ENCODE measurements around the gene PIK3C2G. TPM values are rescaled to one million over a fixed set of nuclear protein-coding genes. Genes with fewer than 3 reads are reported as not detected.

Gene PIK3C2G
- total RNA-seq, 1 experiment from 2014 or later, result not detected

GRCh38 chr12:18576104-18576626 lies 314.8 kb downstream of the PIK3C2G start:
- no peak overlapping the region for H2AFZ ChIP-seq (ENCODE audit: low read depth, low read length, poor library complexity, severe bottlenecking)
- no peak overlapping the region for H3K27ac ChIP-seq (ENCODE audit: low read depth, low read length)
- RAD21 ChIA-PET (ENCODE audit: low non-redundant PET in 1 of 2, low total read pairs in 2 of 2, uncharacterized antibody in 2 of 2, unreplicated experiment in 2 of 2), result no interaction called here
- TF ChIP-seq ZNF274 (IDR thresholded peaks at IDR 0.05; ENCODE audit: low read depth, low read length) (no peak), TCF7L2 (IDR thresholded peaks at IDR 0.05; ENCODE audit: borderline replicate concordance, extremely low read depth, insufficient read depth, insufficient read length) (no peak), MAX (IDR thresholded peaks at IDR 0.05) (no peak), ZFX (IDR thresholded peaks at IDR 0.05) (no peak), POLR2A (IDR thresholded peaks at IDR 0.05; ENCODE audit: borderline replicate concordance, extremely low read depth, insufficient read depth, insufficient read length) (no peak), RAD21 (IDR thresholded peaks at IDR 0.05; ENCODE audit: low read depth) (no peak), SRF (IDR thresholded peaks at IDR 0.05; ENCODE audit: low read depth) (no peak), EZH2phosphoT487 (IDR thresholded peaks at IDR 0.05; ENCODE audit: borderline replicate concordance) (no peak), CEBPB (IDR thresholded peaks at IDR 0.05; ENCODE audit: low read depth) (no peak), ELF1 (IDR thresholded peaks at IDR 0.05; ENCODE audit: borderline replicate concordance, low read depth) (no peak), EZH2 (IDR thresholded peaks at IDR 0.05) (no peak)
- H3K36me3 ChIP-seq (ENCODE audit: control insufficient read depth in 1 of 2, insufficient read depth in 2 of 2, low read length in 2 of 2), result no peaks in the 10 kb centered on the region
- DNase-seq (ENCODE audit: low read depth, low spot score), result no peak
- no peak for ATAC-seq
- no peaks in the 10 kb centered on the region for H3K79me2 ChIP-seq (ENCODE audit: insufficient read depth, low read length)
- POLR2A ChIA-PET, result no interaction called here
- CTCF ChIA-PET, result no interaction called here
- H3K9me2 ChIP-seq (ENCODE audit: insufficient read depth), result no peaks in the 10 kb centered on the region
- intact Hi-C loops (cut with micrococcal nuclease), result no loop called here
- no peaks in the 10 kb centered on the region for H4K20me1 ChIP-seq (ENCODE audit: insufficient read depth)
- no peaks in the 10 kb centered on the region for H3K4me1 ChIP-seq (ENCODE audit: control insufficient read depth in 1 of 2, insufficient read depth in 2 of 2, low read length in 2 of 2)
- H3K9me3 ChIP-seq (ENCODE audit: control insufficient read depth in 1 of 2, insufficient read depth in 1 of 2, low read depth in 1 of 2, low read length in 2 of 2), result no peaks in the 10 kb centered on the region
- no peak overlapping the region for H3K4me2 ChIP-seq (ENCODE audit: low read length)
- BruUV-seq (replicated peaks), result no TSS peak
- no peak overlapping the region for H3K9ac ChIP-seq (ENCODE audit: low read length)
- H3K4me3 ChIP-seq (replicated peaks in 1 of 2; ENCODE audit: low read depth in 1 of 2, low read length in 2 of 2), result no peak overlapping the region
- H3K27me3 ChIP-seq (ENCODE audit: insufficient read depth, low read length), result no peaks in the 10 kb centered on the region

- Histone ChIP-seq H3K27me3 (ENCODE audit: insufficient read depth, low read length) (no peaks in the 10 kb centered on the region), H3K9me3 (ENCODE audit: control insufficient read depth in 1 of 2, insufficient read depth in 1 of 2, low read depth in 1 of 2, low read length in 2 of 2) (no peaks in the 10 kb centered on the region), H3K36me3 (ENCODE audit: control insufficient read depth in 1 of 2, insufficient read depth in 2 of 2, low read length in 2 of 2) (no peaks in the 10 kb centered on the region), H3K79me2 (ENCODE audit: insufficient read depth, low read length) (no peaks in the 10 kb centered on the region), H3K4me3 (replicated peaks in 1 of 2; ENCODE audit: low read depth in 1 of 2, low read length in 2 of 2) (no peak overlapping the region), H3K9ac (ENCODE audit: low read length) (no peak overlapping the region), H3K27ac (ENCODE audit: low read depth, low read length) (no peak overlapping the region), H3K4me2 (ENCODE audit: low read length) (no peak overlapping the region), H2AFZ (ENCODE audit: low read depth, low read length, poor library complexity, severe bottlenecking) (no peak overlapping the region), H3K4me1 (ENCODE audit: control insufficient read depth in 1 of 2, insufficient read depth in 2 of 2, low read length in 2 of 2) (no peaks in the 10 kb centered on the region), H4K20me1 (ENCODE audit: insufficient read depth) (no peaks in the 10 kb centered on the region), H3K9me2 (ENCODE audit: insufficient read depth) (no peaks in the 10 kb centered on the region)
- intact Hi-C loops (cut with micrococcal nuclease), result no loop called here
- no TSS peak for BruUV-seq (replicated peaks)
- ChIA-PET RAD21 (ENCODE audit: low non-redundant PET in 1 of 2, low total read pairs in 2 of 2, uncharacterized antibody in 2 of 2, unreplicated experiment in 2 of 2) (no interaction called here), CTCF (no interaction called here), POLR2A (no interaction called here)
- no peak for DNase-seq (ENCODE audit: low read depth, low spot score)
- TF ChIP-seq RAD21 (IDR thresholded peaks at IDR 0.05; ENCODE audit: low read depth) (no peak), EZH2 (IDR thresholded peaks at IDR 0.05) (no peak), YY1 (IDR thresholded peaks at IDR 0.05; ENCODE audit: extremely low read depth, insufficient replicate concordance, low read depth, low read length) (no peak), REST (IDR thresholded peaks at IDR 0.05; ENCODE audit: low read depth) (no peak), SP1 (IDR thresholded peaks at IDR 0.05; ENCODE audit: low read depth) (no peak), SIN3A (IDR thresholded peaks at IDR 0.05; ENCODE audit: low read depth) (no peak), CBX3 (IDR thresholded peaks at IDR 0.05; ENCODE audit: low read depth) (no peak), EGR1 (IDR thresholded peaks at IDR 0.05; ENCODE audit: low read depth) (no peak), SRF (IDR thresholded peaks at IDR 0.05; ENCODE audit: low read depth) (no peak), ATF3 (IDR thresholded peaks at IDR 0.05) (no peak)
- ATAC-seq, result no peak
Measured at GRCh38 chr12:18576648-18577047, 315.3 kb downstream of the PIK3C2G start.

All from HCT116 (cell line).